GM04504 (cell line): ENCODE data around the gene PRLH.

ENCODE experiments used
- DNase-seq: peaks from one replicate; pipeline ENCODE4 v3.0.0-alpha.2; 2012; ENCODE audit warnings: low read depth

PRLH gene

GRCh38 chr2:237565974-237566373 is 400 bp upstream of the PRLH start:
- no peak for DNase-seq

GRCh38 chr2:237567276-237568029 is 1.1 kb downstream of the PRLH start:
- no peak for DNase-seq

GRCh38 chr2:237568121-237568660 is 1.8 kb downstream of the PRLH start:
- DNase-seq: no peak

- no peak for DNase-seq
These were observed 2.7 kb downstream of the PRLH start for GRCh38 chr2:237569041-237569440.

- DNase-seq: no peak
These were observed 3.5 kb downstream of the PRLH start for GRCh38 chr2:237569896-237570295.

- no peak for DNase-seq
These were observed 4.5 kb downstream of the PRLH start for GRCh38 chr2:237570776-237571335.

- DNase-seq: no peak
These were observed 5.2 kb downstream of the PRLH start for GRCh38 chr2:237571551-237571950.

GRCh38 chr2:237572021-237572741 is 5.8 kb downstream of the PRLH start:
- DNase-seq: peak; percentile 77

GRCh38 chr2:237572742-237573101 is 6.3 kb downstream of the PRLH start:
- DNase-seq: no peak

- no peak for DNase-seq
These were observed 7.5 kb downstream of the PRLH start for GRCh38 chr2:237573721-237574415.

GRCh38 chr2:237574467-237574866 is 8.1 kb downstream of the PRLH start:
- no peak for DNase-seq

- no peak for DNase-seq
These were observed 8.8 kb downstream of the PRLH start for GRCh38 chr2:237574894-237575868.

- no peak for DNase-seq
These were observed 9.8 kb downstream of the PRLH start for GRCh38 chr2:237575869-237576862.

- no peak for DNase-seq
These were observed 10.6 kb downstream of the PRLH start for GRCh38 chr2:237576974-237577373.

GRCh38 chr2:237577458-237577857 is 11.1 kb downstream of the PRLH start:
- DNase-seq: no peak

GRCh38 chr2:237577956-237578870 is 11.8 kb downstream of the PRLH start:
- DNase-seq: no peak

GRCh38 chr2:237581326-237581725 is 15.0 kb downstream of the PRLH start:
- no peak for DNase-seq

GRCh38 chr2:237581751-237582746 is 15.7 kb downstream of the PRLH start:
- DNase-seq: no peak
